ENCODE measurements around the gene PIP5K1B.

PIP5K1B gene

DNA sequence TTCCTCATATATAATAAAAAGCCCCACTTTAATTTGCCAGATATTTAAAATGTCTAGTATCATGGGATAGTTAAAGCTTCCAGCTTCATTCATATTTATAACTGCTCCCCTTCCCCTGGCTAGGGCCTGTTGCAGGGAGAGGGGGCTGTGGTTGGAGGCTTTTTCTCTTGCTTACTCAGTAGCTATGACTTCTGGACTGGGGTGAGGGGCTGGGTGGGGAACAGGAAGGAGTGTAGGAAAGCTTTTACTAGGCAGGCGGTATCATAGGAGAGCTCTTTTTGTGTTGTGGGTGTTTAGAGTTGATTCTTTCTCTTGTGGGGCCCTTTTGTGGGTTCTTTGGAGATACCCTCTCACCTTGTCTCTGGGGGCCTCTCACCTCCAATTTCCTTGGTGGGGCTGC, 39.4 kb downstream of the PIP5K1B start:
- no peak overlapping the region for H3K4me3 ChIP-seq (ENCODE audit: low read length in 2 of 2)
- DNase-seq (ENCODE audit: low spot score) = no peak

DNA sequence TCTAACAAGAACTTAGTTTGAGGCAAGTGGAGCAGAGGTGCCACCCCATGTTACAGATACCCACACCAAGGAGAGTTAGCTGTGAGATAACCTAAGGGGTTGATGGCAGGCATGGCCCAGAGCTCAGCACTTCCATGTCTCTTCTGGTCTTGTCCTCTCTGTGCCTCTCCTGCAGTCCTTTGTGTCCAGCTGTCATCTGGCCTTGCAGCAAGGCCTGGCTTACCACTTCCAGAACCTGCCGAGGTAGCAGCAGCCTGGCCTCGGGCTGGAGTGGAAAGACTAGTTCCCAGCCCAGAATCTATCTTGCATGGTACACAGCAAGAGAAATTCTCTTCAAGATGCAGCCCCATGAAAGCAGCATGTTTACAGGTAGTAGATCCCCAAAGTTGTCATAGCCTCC, 41.5 kb downstream of the PIP5K1B start:
- Histone ChIP-seq H3K4me1 (ENCODE audit: control insufficient read depth in 2 of 2, insufficient read depth in 1 of 2, low read depth in 1 of 2, low read length in 2 of 2) (peaks cover 3 to 13% of the 10 kb centered on the region in 2 donors), H3K27me3 (ENCODE audit: control insufficient read depth in 3 of 3, insufficient read depth in 3 of 3, low read depth in 1 of 3, low read length in 3 of 3) (no peaks in the 10 kb centered on the region), H2AFZ (ENCODE audit: low read length) (no peak overlapping the region), H3K9me3 (replicated peaks in 1 of 2; ENCODE audit: control insufficient read depth in 2 of 2, insufficient read depth in 1 of 2, low read depth in 1 of 2, low read length in 2 of 2) (peaks cover 0 to 4% of the 10 kb centered on the region in 2 donors), H3K36me3 (replicated peaks in 1 of 2; ENCODE audit: control insufficient read depth in 2 of 2, insufficient read depth in 2 of 2, low read length in 2 of 2) (peaks cover 0 to 61% of the 10 kb centered on the region in 2 donors), H3K4me3 (ENCODE audit: low read length in 2 of 2) (no peak overlapping the region), H4K91ac (ENCODE audit: low read depth, low read length, poor library complexity) (no peak overlapping the region), H3K4ac (ENCODE audit: low read length) (no peak overlapping the region), H3K79me1 (ENCODE audit: low read depth, low read length) (no peaks in the 10 kb centered on the region), H2BK5ac (ENCODE audit: low read length) (no peak overlapping the region), H2BK12ac (ENCODE audit: low read length) (no peak overlapping the region), H3K23ac (ENCODE audit: low read depth, low read length, poor library complexity) (no peak overlapping the region), H3K18ac (ENCODE audit: low read length) (no peak overlapping the region), H2BK120ac (ENCODE audit: low read depth, low read length) (no peak overlapping the region), H3K4me2 (ENCODE audit: insufficient read depth, low read length, poor library complexity, severe bottlenecking) (no peak overlapping the region), H3K9ac (ENCODE audit: low read depth, low read length, poor library complexity) (no peak overlapping the region), H4K8ac (ENCODE audit: low read depth, low read length) (no peak overlapping the region), H2AK5ac (ENCODE audit: low read depth, low read length) (no peak overlapping the region), H2BK15ac (ENCODE audit: low read length) (no peak overlapping the region), H3K27ac (replicated peaks; ENCODE audit: low read length) (no peak overlapping the region), H3K14ac (ENCODE audit: low read length) (no peak overlapping the region)
- WGBS, 2 donors (ENCODE audit: extremely low coverage in 2 of 2, insufficient read length in 2 of 2, insufficient replicate concordance in 1 of 2) = no CpG with 5 or more reads among the region's 2 CpGs
- no peak for DNase-seq (ENCODE audit: low spot score)

More for the DNA sequence above, 39.4 kb downstream of the PIP5K1B start:
- Histone ChIP-seq H3K14ac (ENCODE audit: low read length) (no peak overlapping the region), H3K27ac (replicated peaks; ENCODE audit: low read length) (no peak overlapping the region), H2AFZ (ENCODE audit: low read length) (no peak overlapping the region), H3K27me3 (ENCODE audit: control insufficient read depth in 3 of 3, insufficient read depth in 3 of 3, low read depth in 1 of 3, low read length in 3 of 3) (no peaks in the 10 kb centered on the region), H2BK5ac (ENCODE audit: low read length) (no peak overlapping the region), H3K79me1 (ENCODE audit: low read depth, low read length) (no peaks in the 10 kb centered on the region), H3K9me3 (replicated peaks in 1 of 2; ENCODE audit: control insufficient read depth in 2 of 2, insufficient read depth in 1 of 2, low read depth in 1 of 2, low read length in 2 of 2) (peaks cover 0 to 4% of the 10 kb centered on the region in 2 donors), H2BK120ac (ENCODE audit: low read depth, low read length) (no peak overlapping the region), H3K9ac (ENCODE audit: low read depth, low read length, poor library complexity) (no peak overlapping the region), H3K4me1 (ENCODE audit: control insufficient read depth in 2 of 2, insufficient read depth in 1 of 2, low read depth in 1 of 2, low read length in 2 of 2) (peaks cover 0 to 4% of the 10 kb centered on the region in 2 donors), H2BK12ac (ENCODE audit: low read length) (no peak overlapping the region), H3K36me3 (replicated peaks in 1 of 2; ENCODE audit: control insufficient read depth in 2 of 2, insufficient read depth in 2 of 2, low read length in 2 of 2) (peaks cover 0 to 62% of the 10 kb centered on the region in 2 donors), H2AK5ac (ENCODE audit: low read depth, low read length) (no peak overlapping the region), H3K18ac (ENCODE audit: low read length) (no peak overlapping the region), H4K8ac (ENCODE audit: low read depth, low read length) (no peak overlapping the region), H2BK15ac (ENCODE audit: low read length) (no peak overlapping the region), H3K4ac (ENCODE audit: low read length) (no peak overlapping the region), H3K4me2 (ENCODE audit: insufficient read depth, low read length, poor library complexity, severe bottlenecking) (no peak overlapping the region), H3K23ac (ENCODE audit: low read depth, low read length, poor library complexity) (no peak overlapping the region), H4K91ac (ENCODE audit: low read depth, low read length, poor library complexity) (no peak overlapping the region)
- no CpG with 5 or more reads among the region's 1 CpG for WGBS, 2 donors (ENCODE audit: extremely low coverage in 2 of 2, insufficient read length in 2 of 2, insufficient replicate concordance in 1 of 2)

DNA sequence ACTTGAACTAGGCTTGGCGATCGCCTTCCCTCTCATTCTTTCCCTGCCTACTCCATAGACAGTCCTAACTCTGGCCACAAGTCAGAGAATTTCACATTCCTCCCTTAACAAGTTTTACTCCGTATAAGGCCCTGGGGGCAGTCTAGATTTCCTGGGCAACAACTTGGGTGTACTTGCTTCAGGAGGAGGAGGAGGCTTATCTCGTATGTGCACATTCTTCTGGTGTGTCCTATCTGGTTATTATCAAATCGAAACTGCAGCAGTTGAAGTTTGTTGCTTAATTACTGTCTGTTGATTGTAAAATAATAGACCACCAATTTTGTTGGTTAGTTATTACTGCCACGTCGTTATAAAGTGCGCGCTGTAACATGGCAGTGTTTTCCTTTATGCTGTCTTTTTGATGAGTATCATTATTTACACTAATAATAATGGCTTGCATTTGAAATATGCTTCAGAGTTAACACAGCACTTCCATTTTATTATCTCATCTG, 42.0 kb downstream of the PIP5K1B start:
- Histone ChIP-seq H2BK12ac (ENCODE audit: low read length) (no peak overlapping the region), H4K8ac (ENCODE audit: low read depth, low read length) (no peak overlapping the region), H3K18ac (ENCODE audit: low read length) (no peak overlapping the region), H3K4me2 (ENCODE audit: insufficient read depth, low read length, poor library complexity, severe bottlenecking) (no peak overlapping the region), H2BK120ac (ENCODE audit: low read depth, low read length) (no peak overlapping the region), H3K27ac (replicated peaks; ENCODE audit: low read length) (no peak overlapping the region), H4K91ac (ENCODE audit: low read depth, low read length, poor library complexity) (no peak overlapping the region), H3K9me3 (replicated peaks in 1 of 2; ENCODE audit: control insufficient read depth in 2 of 2, insufficient read depth in 1 of 2, low read depth in 1 of 2, low read length in 2 of 2) (peaks cover 0 to 4% of the 10 kb centered on the region in 2 donors), H3K9ac (ENCODE audit: low read depth, low read length, poor library complexity) (no peak overlapping the region), H3K79me1 (ENCODE audit: low read depth, low read length) (no peaks in the 10 kb centered on the region), H3K4me1 (ENCODE audit: control insufficient read depth in 2 of 2, insufficient read depth in 1 of 2, low read depth in 1 of 2, low read length in 2 of 2) (peaks cover 3 to 13% of the 10 kb centered on the region in 2 donors), H2AFZ (ENCODE audit: low read length) (no peak overlapping the region), H3K4ac (ENCODE audit: low read length) (no peak overlapping the region), H2BK5ac (ENCODE audit: low read length) (no peak overlapping the region), H3K14ac (ENCODE audit: low read length) (no peak overlapping the region), H3K36me3 (replicated peaks in 1 of 2; ENCODE audit: control insufficient read depth in 2 of 2, insufficient read depth in 2 of 2, low read length in 2 of 2) (peaks cover 0 to 56% of the 10 kb centered on the region in 2 donors), H3K27me3 (ENCODE audit: control insufficient read depth in 3 of 3, insufficient read depth in 3 of 3, low read depth in 1 of 3, low read length in 3 of 3) (no peaks in the 10 kb centered on the region), H3K23ac (ENCODE audit: low read depth, low read length, poor library complexity) (no peak overlapping the region), H3K4me3 (ENCODE audit: low read length in 2 of 2) (no peak overlapping the region), H2BK15ac (ENCODE audit: low read length) (no peak overlapping the region), H2AK5ac (ENCODE audit: low read depth, low read length) (no peak overlapping the region)
- WGBS, 2 donors (ENCODE audit: extremely low coverage in 2 of 2, insufficient read length in 2 of 2, insufficient replicate concordance in 1 of 2) = no CpG with 5 or more reads among the region's 9 CpGs
- no peak for DNase-seq (ENCODE audit: low spot score)

DNA sequence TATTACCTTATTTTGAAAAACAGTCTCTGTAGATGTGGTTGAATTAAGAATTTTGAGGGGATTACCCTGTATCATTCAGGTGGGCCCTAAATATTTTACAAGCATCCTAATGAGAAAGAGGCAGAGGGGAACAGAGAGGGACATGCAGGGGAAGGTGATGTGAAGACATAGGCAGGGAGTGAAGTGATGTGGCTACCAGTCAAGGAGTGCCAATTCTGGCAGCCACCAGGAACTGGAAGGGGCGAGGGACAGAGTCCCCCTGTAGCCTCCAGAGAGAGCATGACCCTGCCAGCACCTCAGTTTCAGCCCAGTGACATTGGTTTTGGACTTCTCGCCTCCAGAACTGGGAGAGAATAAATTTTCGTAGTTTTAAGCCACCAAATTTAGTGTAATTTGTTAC, 44.1 kb downstream of the PIP5K1B start:
- Histone ChIP-seq H3K9me3 (replicated peaks in 1 of 2; ENCODE audit: control insufficient read depth in 2 of 2, insufficient read depth in 1 of 2, low read depth in 1 of 2, low read length in 2 of 2) (peaks cover 0 to 4% of the 10 kb centered on the region in 2 donors), H3K4me2 (ENCODE audit: insufficient read depth, low read length, poor library complexity, severe bottlenecking) (no peak overlapping the region), H3K27me3 (ENCODE audit: control insufficient read depth in 3 of 3, insufficient read depth in 3 of 3, low read depth in 1 of 3, low read length in 3 of 3) (no peaks in the 10 kb centered on the region), H2AK5ac (ENCODE audit: low read depth, low read length) (no peak overlapping the region), H2BK12ac (ENCODE audit: low read length) (no peak overlapping the region), H2BK120ac (ENCODE audit: low read depth, low read length) (no peak overlapping the region), H2AFZ (ENCODE audit: low read length) (no peak overlapping the region), H4K91ac (ENCODE audit: low read depth, low read length, poor library complexity) (no peak overlapping the region), H3K4ac (ENCODE audit: low read length) (no peak overlapping the region), H3K14ac (ENCODE audit: low read length) (no peak overlapping the region), H3K23ac (ENCODE audit: low read depth, low read length, poor library complexity) (no peak overlapping the region), H3K9ac (ENCODE audit: low read depth, low read length, poor library complexity) (no peak overlapping the region), H3K36me3 (replicated peaks in 1 of 2; ENCODE audit: control insufficient read depth in 2 of 2, insufficient read depth in 2 of 2, low read length in 2 of 2) (peaks cover 0 to 35% of the 10 kb centered on the region in 2 donors), H3K4me3 (ENCODE audit: low read length in 2 of 2) (no peak overlapping the region), H3K27ac (replicated peaks; ENCODE audit: low read length) (no peak overlapping the region), H4K8ac (ENCODE audit: low read depth, low read length) (no peak overlapping the region), H3K18ac (ENCODE audit: low read length) (no peak overlapping the region), H2BK15ac (ENCODE audit: low read length) (no peak overlapping the region), H3K79me1 (ENCODE audit: low read depth, low read length) (no peaks in the 10 kb centered on the region), H2BK5ac (ENCODE audit: low read length) (no peak overlapping the region), H3K4me1 (ENCODE audit: control insufficient read depth in 2 of 2, insufficient read depth in 1 of 2, low read depth in 1 of 2, low read length in 2 of 2) (peaks cover 3 to 13% of the 10 kb centered on the region in 2 donors)
- WGBS, 2 donors (ENCODE audit: extremely low coverage in 2 of 2, insufficient read length in 2 of 2, insufficient replicate concordance in 1 of 2) = no CpG with 5 or more reads among the region's 3 CpGs
- DNase-seq (ENCODE audit: low spot score) = no peak
